Spleen (tissue), 11 donors: ENCODE data around the gene ACP7. TPM values are rescaled to one million over a fixed set of nuclear protein-coding genes. Genes with fewer than 3 reads are reported as not detected.

Experiments used
- DNase-seq: peaks from one replicate; pipeline ENCODE4 v3.0.0-alpha.2; 2020
- H3K27ac ChIP-seq, 8 donors: fragments of 200-600 bp; sonication (generic) in 7 of 8; 1 replicate in 4 of 8; 2 replicates in 4 of 8; pipeline versions ENCODE4 v1.5.0 to v1.8.0; 2016 to 2021; ENCODE audit warnings: inconsistent platforms in 4 of 8, mild to moderate bottlenecking in 4 of 8, moderate library complexity in 1 of 8
- H3K27me3 ChIP-seq, 7 donors: fragments of 200-600 bp; sonication (generic) in 6 of 7; replicated peaks in 1 of 7; 1 replicate in 4 of 7; 2 replicates in 3 of 7; pipeline versions ENCODE4 v1.5.0 to v1.8.0; 2016 to 2021; ENCODE audit warnings: inconsistent platforms in 3 of 7, mild to moderate bottlenecking in 1 of 7
- H3K36me3 ChIP-seq, 6 donors: fragments of 200-600 bp; sonication (generic) in 5 of 6; 1 replicate in 4 of 6; 2 replicates in 2 of 6; pipeline versions ENCODE4 v1.5.0 to v1.8.0; 2016 to 2021; ENCODE audit warnings: inconsistent platforms in 2 of 6
- H3K4me1 ChIP-seq, 6 donors: fragments of 200-600 bp; sonication (generic) in 5 of 6; 1 replicate in 3 of 6; 2 replicates in 3 of 6; pipeline versions ENCODE4 v1.5.0 to v1.8.0; 2016 to 2021; ENCODE audit warnings: inconsistent platforms in 3 of 6
- H3K4me3 ChIP-seq, 8 donors: fragments of 200-600 bp; sonication (generic) in 7 of 8; 1 replicate in 4 of 8; 2 replicates in 4 of 8; pipeline versions ENCODE4 v1.5.0 to v1.8.0; 2016 to 2021; ENCODE audit warnings: inconsistent platforms in 4 of 8, mild to moderate bottlenecking in 4 of 8, moderate library complexity in 2 of 8
- H3K9me3 ChIP-seq, 8 donors: fragments of 200-600 bp; sonication (generic) in 7 of 8; 1 replicate in 4 of 8; 2 replicates in 4 of 8; pipeline versions ENCODE4 v1.5.0 to v1.8.0; 2016 to 2021; ENCODE audit warnings: inconsistent platforms in 4 of 8
- POLR2A ChIP-seq, 3 donors: fragments of 450-650 bp; IDR thresholded peaks; one replicate each; pipeline ENCODE4 v1.5.1; 2017; ENCODE audit warnings: antibody characterized with exemption in 3 of 3, mild to moderate bottlenecking in 1 of 3
- POLR2AphosphoS5 ChIP-seq, 3 donors: sonication (generic); formaldehyde crosslinking; IDR thresholded peaks; one replicate each; pipeline ENCODE4 v1.5.1; 2017; ENCODE audit warnings: antibody characterized with exemption in 3 of 3
- WGBS, 5 donors: extraction: QIAGEN DNeasy Blood & Tissue Kit in 3 of 5; methylation state at CpG; one replicate each; pipeline versions ENCODE4 v1.1.5 to v1.1.7; 2013 to 2018; 5-methylcytosine and 5-hydroxymethylcytosine counted together
- intact Hi-C: fragments of 100-400 bp; cut with DNase I; formaldehyde crosslinking; loops from one replicate; pipeline ENCODE4 v1.15.0; 2023; ENCODE audit warnings: low total_unique reads
- polyA plus RNA-seq, 3 donors: library from polyadenylated mRNA; stranded (reverse); fragments of 200-250 nt; gene quantifications; one replicate each; pipeline ENCODE4 v1.2.1, GENCODE V29; 2013
- total RNA-seq, 7 donors: library from RNA; depleted of rRNA in 3 of 7; stranded (reverse); fragments of >200 nt in 3 of 7; fragmentation: NEBNext Ultra II Directional in 4 of 7; extraction: Animal tissue kit (Norgen Biotek cat#: 25700) in 4 of 7; gene quantifications; one replicate each; pipeline versions ENCODE4 v1.1.0 to v1.2.1, GENCODE V29; 2016 to 2021
- TF ChIP-seq, protein P1 (sequence below), 11 experiments: fragments of 200-600 bp in 7 of 11; fragments of 450-650 bp in 4 of 11; sonication (generic) in 4 of 11; IDR thresholded peaks in 8 of 11; conservative IDR thresholded peaks in 3 of 11; 1 replicate in 7 of 11; 2 replicates in 4 of 11; pipeline versions ENCODE4 v1.4.0 to v1.8.0; 2016 to 2021; ENCODE audit warnings: antibody characterized with exemption in 11 of 11, inconsistent platforms in 4 of 11, mild to moderate bottlenecking in 1 of 11
- donor health status: healthy with polysubstance abuse.
- donor health status: DM: no; HTN: no; CAD: no; lungs with moderate emphysema.
- donor health status: DM: no; HTN: no; CAD: no.
- donor health status: Bipolar disorder and iron deficiency.
- donor health status: healthy.
- donor health status: DM: no; HTN: no; CAD: no.
- donor health status: DM: yes; HTN: yes; CAD: no.

Gene ACP7
- total and polyA plus RNA-seq, 10 donors = not detected

DNA sequence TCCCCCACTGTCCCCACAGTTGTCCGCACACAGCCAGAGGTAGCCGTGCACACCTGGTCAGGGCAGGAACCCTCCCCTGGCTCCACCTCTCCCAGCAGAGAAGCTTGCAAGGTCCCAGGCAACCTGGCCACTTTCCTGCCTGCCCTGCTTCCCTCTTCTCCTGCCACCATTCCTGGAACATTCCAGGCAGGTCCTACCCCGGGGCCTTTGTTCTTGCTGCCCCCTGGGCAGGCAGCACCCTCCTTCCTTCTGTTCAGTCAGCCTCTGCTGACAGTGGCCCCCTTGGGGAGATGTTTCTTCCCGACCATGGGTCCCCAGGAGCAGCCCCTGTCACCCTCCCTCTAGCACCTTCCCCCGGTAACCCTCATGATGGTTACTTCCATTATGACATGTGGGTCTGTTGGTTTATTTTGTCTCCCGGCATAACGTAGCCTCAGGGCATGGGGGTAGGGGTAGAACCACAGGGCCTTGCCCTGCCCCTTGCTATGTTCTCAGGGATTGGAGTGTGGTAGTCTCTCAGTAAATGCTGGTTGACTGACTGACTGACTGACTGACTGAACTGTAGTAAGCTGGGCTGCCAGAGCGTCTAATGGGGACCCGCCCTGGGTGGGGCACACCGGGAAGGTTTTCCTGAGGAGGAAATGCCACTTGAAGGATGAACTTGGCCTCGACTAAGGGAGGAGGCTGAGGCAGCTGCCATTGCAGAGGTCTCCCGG lies 52.2 kb downstream of the ACP7 start:
- Histone ChIP-seq H3K4me1 (peaks cover 11 to 89% (median 43%) of the 10 kb centered on the region in 6 donors), H3K27ac (peak overlapping the region in 3 of 8 donors; percentile 14 to 22 (median 20)), H3K4me3 (no peak overlapping the region), H3K36me3 (no peaks in the 10 kb centered on the region), H3K9me3 (no peaks in the 10 kb centered on the region), H3K27me3 (no peaks in the 10 kb centered on the region)
- intact Hi-C loops = no loop called here
- TF ChIP-seq POLR2A (IDR thresholded peaks at IDR 0.05) (no peak), POLR2AphosphoS5 (IDR thresholded peaks at IDR 0.05) (no peak)
- TF ChIP-seq, protein P1, sequence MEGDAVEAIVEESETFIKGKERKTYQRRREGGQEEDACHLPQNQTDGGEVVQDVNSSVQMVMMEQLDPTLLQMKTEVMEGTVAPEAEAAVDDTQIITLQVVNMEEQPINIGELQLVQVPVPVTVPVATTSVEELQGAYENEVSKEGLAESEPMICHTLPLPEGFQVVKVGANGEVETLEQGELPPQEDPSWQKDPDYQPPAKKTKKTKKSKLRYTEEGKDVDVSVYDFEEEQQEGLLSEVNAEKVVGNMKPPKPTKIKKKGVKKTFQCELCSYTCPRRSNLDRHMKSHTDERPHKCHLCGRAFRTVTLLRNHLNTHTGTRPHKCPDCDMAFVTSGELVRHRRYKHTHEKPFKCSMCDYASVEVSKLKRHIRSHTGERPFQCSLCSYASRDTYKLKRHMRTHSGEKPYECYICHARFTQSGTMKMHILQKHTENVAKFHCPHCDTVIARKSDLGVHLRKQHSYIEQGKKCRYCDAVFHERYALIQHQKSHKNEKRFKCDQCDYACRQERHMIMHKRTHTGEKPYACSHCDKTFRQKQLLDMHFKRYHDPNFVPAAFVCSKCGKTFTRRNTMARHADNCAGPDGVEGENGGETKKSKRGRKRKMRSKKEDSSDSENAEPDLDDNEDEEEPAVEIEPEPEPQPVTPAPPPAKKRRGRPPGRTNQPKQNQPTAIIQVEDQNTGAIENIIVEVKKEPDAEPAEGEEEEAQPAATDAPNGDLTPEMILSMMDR (IDR thresholded peaks at IDR 0.05 in 8 of 11, conservative IDR thresholded peaks at IDR 0.05 in 3 of 11) = no peak
- no peak for DNase-seq
- WGBS, 5 donors = 71 to 85% (median 75%) methylated on average over 9 to 12 of the region's 12 CpGs

DNA sequence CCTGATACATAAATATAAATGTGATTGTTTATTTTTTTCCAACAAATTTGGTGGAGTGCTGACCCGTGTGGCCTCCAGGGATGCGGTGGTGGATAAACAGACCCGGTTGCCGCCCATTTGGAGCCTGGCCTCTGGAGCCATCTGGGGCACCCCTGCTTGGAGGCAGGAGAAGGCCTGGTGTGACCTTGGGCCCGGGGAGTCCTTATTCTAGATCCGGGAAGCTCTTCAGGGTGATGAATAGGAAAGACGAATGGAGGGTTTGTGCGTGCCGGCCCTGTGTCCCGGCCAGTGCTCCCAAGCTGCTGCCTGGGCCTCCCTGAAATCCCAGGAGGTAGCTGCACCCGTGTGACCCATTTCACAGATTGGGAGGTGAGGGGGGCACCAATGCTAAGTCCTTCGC lies 53.0 kb downstream of the ACP7 start:
- Histone ChIP-seq H3K4me3 (no peak overlapping the region), H3K27me3 (no peaks in the 10 kb centered on the region), H3K36me3 (no peaks in the 10 kb centered on the region), H3K9me3 (no peaks in the 10 kb centered on the region), H3K27ac (peak overlapping the region in 1 of 8 donors; percentile 20), H3K4me1 (peaks cover 10 to 84% (median 35%) of the 10 kb centered on the region in 6 donors)
- 67 to 85% (median 78%) methylated on average over 11 to 12 of the region's 12 CpGs for WGBS, 5 donors
- DNase-seq = no peak
- TF ChIP-seq POLR2A (IDR thresholded peaks at IDR 0.05) (no peak), POLR2AphosphoS5 (IDR thresholded peaks at IDR 0.05) (no peak)
- TF ChIP-seq, protein P1 (IDR thresholded peaks at IDR 0.05 in 8 of 11, conservative IDR thresholded peaks at IDR 0.05 in 3 of 11) = no peak
- intact Hi-C loops = no loop called here

DNA sequence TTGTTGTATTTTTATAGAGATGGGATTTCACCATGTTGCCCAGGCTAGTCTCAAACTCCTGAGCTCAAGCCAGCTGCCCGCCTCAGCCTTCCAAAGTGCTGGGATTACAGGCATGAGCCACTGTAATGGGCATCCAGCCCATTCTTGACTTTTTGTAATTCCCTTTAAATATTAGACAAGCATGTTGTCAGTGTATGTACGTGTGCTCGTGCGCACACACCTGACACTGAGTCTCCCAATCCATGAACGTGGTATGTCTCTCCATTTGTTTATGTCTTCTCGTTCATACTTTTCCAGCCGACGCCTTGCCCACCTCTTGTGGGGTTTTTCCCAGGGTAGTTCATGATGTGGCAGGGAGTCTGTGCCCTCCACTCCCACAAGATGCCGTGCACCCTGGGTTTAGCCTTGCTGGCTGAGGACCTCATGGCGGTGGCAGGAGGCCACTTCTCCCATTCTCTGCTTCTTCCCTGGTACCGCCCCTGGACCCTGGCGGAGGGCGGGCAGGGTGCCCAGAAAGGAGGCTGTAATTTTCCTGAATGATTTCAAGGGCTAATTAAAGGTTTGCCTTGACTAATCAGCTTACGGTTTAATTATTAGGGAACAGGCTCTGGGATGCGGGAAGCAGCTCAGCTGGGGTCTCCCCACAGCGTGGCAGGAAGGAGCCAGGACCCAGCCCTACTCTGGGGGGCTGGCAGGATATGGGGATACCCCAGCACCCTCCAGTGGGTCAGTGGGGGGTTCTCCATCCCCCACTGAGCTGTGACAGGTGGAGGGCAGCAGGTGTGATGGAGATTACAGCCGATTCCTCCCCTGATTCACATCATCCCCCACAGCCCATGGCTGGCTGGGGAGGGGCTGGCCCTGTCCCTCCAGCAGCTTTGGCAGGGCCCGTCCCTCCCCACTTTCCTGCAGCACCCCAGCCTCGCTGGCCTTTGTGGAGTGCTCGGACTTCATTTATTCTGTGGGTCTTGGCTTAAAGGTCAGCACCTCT lies 54.3 kb downstream of the ACP7 start:
- no peak for TF ChIP-seq POLR2A (IDR thresholded peaks at IDR 0.05)
- no peak for TF ChIP-seq POLR2AphosphoS5 (IDR thresholded peaks at IDR 0.05)
- TF ChIP-seq, protein P1 (IDR thresholded peaks at IDR 0.05 in 8 of 11, conservative IDR thresholded peaks at IDR 0.05 in 3 of 11) = no peak
- Histone ChIP-seq H3K27ac (no peak overlapping the region), H3K9me3 (no peaks in the 10 kb centered on the region), H3K4me3 (no peak overlapping the region), H3K4me1 (peaks cover under 1 to 82% (median 24%) of the 10 kb centered on the region in 6 donors), H3K27me3 (no peaks in the 10 kb centered on the region), H3K36me3 (no peaks in the 10 kb centered on the region)
- 85 to 93% (median 90%) methylated on average over 19 to 20 of the region's 20 CpGs for WGBS, 5 donors
- intact Hi-C loops = no loop called here
- no peak for DNase-seq
